ENCODE data around the gene CLCN6. TPM values are rescaled to one million over a fixed set of nuclear protein-coding genes. Genes with fewer than 3 reads are reported as not detected.

The CLCN6 gene
- polyA plus RNA-seq, 3 donors, result 3.8 to 37.1 (median 4.2) TPM

DNA sequence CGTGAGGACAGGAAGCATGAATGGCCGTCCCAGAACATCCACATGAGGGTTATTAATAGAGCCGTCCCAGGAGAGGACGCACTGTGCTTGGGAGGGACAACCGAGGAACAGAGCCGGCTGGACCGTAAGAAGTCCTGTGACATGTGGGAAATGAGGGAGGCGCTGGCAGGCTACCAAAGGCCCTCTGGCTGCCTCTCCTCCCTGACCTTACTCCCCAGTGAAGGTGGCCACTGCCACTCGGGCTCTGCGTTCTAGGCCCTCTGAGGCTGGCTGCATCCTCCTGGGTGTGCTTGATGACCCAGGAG lies 68.2 kb downstream of the CLCN6 start:
- Histone ChIP-seq H3K36me3 (replicated peaks in 1 of 2; ENCODE audit: control insufficient read depth in 1 of 2, insufficient read depth in 2 of 2, low read length in 2 of 2) (no peaks in the 10 kb centered on the region), H3K4me3 (replicated peaks in 1 of 3; ENCODE audit: low read depth in 2 of 3, low read length in 3 of 3) (no peak overlapping the region), H2AFZ (ENCODE audit: insufficient read depth, low read depth, low read length, poor library complexity, severe bottlenecking) (no peak overlapping the region), H3K9ac (ENCODE audit: insufficient read depth, low read length, poor library complexity, severe bottlenecking) (no peak overlapping the region), H3K9me3 (replicated peaks in 1 of 2; ENCODE audit: control insufficient read depth in 1 of 2, insufficient read depth in 1 of 2, low read length in 2 of 2) (no peaks in the 10 kb centered on the region), H3K79me2 (ENCODE audit: insufficient read depth, low read length) (no peaks in the 10 kb centered on the region), H3K4me1 (ENCODE audit: control insufficient read depth in 1 of 2, insufficient read depth in 2 of 2, low read length in 2 of 2) (no peaks in the 10 kb centered on the region), H3K4me2 (replicated peaks; ENCODE audit: extremely low read depth, low read length, poor library complexity, severe bottlenecking) (no peak overlapping the region), H4K20me1 (ENCODE audit: insufficient read depth, low read length) (no peaks in the 10 kb centered on the region), H3K27ac (ENCODE audit: low read depth in 1 of 2, low read length in 2 of 2) (no peak overlapping the region), H3K27me3 (ENCODE audit: control insufficient read depth in 2 of 2, insufficient read depth in 2 of 2, low read length in 2 of 2) (no peaks in the 10 kb centered on the region)
- no peak overlapping the region for H3K27ac Mint-ChIP-seq
- peaks cover 6 to 11% (median 9%) of the 10 kb centered on the region in 3 donors for H3K27me3 Mint-ChIP-seq (ENCODE audit: low read depth in 3 of 3)
- no peaks in the 10 kb centered on the region for H3K9me3 Mint-ChIP-seq
- no peaks in the 10 kb centered on the region for H3K4me1 Mint-ChIP-seq
- 83% methylated on average over 7 of the region's 10 CpGs for WGBS (ENCODE audit: insufficient coverage)
- no peak for TF ChIP-seq CTCF (IDR thresholded peaks at IDR 0.05)
- DNase-seq, result no peak
- H3K4me3 Mint-ChIP-seq, result no peak overlapping the region
- no peaks in the 10 kb centered on the region for H3K36me3 Mint-ChIP-seq
- intact Hi-C loops (cut with micrococcal nuclease), result no loop called here

DNA sequence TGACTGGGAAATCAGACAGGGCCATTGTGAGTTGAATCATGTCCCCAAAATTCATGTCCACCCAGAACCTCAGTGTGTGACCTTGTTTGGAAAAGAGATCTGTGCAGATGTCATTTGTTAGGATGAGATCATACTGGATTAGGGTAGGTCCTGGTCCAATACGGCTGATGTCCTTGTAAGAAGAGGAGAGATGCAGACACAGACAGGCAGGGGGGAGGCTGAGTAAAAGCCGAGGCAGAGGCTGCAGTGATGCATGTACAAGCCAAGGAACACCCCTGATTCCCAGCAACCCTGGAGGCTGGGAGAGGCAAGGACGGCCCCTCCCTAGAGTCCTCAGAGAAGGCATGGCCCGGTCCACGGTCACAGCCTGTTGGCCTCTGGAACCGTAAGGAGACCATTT lies 68.6 kb downstream of the CLCN6 start:
- Histone ChIP-seq H3K79me2 (ENCODE audit: insufficient read depth, low read length) (no peaks in the 10 kb centered on the region), H2AFZ (ENCODE audit: insufficient read depth, low read depth, low read length, poor library complexity, severe bottlenecking) (no peak overlapping the region), H4K20me1 (ENCODE audit: insufficient read depth, low read length) (no peaks in the 10 kb centered on the region), H3K27ac (ENCODE audit: low read depth in 1 of 2, low read length in 2 of 2) (no peak overlapping the region), H3K36me3 (replicated peaks in 1 of 2; ENCODE audit: control insufficient read depth in 1 of 2, insufficient read depth in 2 of 2, low read length in 2 of 2) (no peaks in the 10 kb centered on the region), H3K4me3 (replicated peaks in 1 of 3; ENCODE audit: low read depth in 2 of 3, low read length in 3 of 3) (no peak overlapping the region), H3K4me2 (replicated peaks; ENCODE audit: extremely low read depth, low read length, poor library complexity, severe bottlenecking) (no peak overlapping the region), H3K9ac (ENCODE audit: insufficient read depth, low read length, poor library complexity, severe bottlenecking) (no peak overlapping the region), H3K9me3 (replicated peaks in 1 of 2; ENCODE audit: control insufficient read depth in 1 of 2, insufficient read depth in 1 of 2, low read length in 2 of 2) (no peaks in the 10 kb centered on the region), H3K4me1 (ENCODE audit: control insufficient read depth in 1 of 2, insufficient read depth in 2 of 2, low read length in 2 of 2) (no peaks in the 10 kb centered on the region), H3K27me3 (ENCODE audit: control insufficient read depth in 2 of 2, insufficient read depth in 2 of 2, low read length in 2 of 2) (no peaks in the 10 kb centered on the region)
- TF ChIP-seq CTCF (IDR thresholded peaks at IDR 0.05), result no peak
- Mint-ChIP-seq H3K4me1 (no peaks in the 10 kb centered on the region), H3K36me3 (no peaks in the 10 kb centered on the region), H3K4me3 (no peak overlapping the region), H3K9me3 (no peaks in the 10 kb centered on the region), H3K27ac (no peak overlapping the region), H3K27me3 (ENCODE audit: low read depth in 3 of 3) (peaks cover 2 to 9% (median 9%) of the 10 kb centered on the region in 3 donors)
- 96% methylated on average over 4 of the region's 6 CpGs for WGBS (ENCODE audit: insufficient coverage)
- DNase-seq, result no peak
- intact Hi-C loops (cut with micrococcal nuclease), result no loop called here

All from CD14-positive monocyte (primary cell).